H1 (cell line): ENCODE results near the gene YEATS2.

Source experiments
- EP300 ChIP-seq, 2 experiments: IDR thresholded peaks; 1 replicate in 1 of 2; 2 replicates in 1 of 2; pipeline ENCODE4 v1.6.1; 2011 to 2012; ENCODE audit warnings: low read depth in 2 of 2, low read length in 2 of 2, mild to moderate bottlenecking in 2 of 2, borderline replicate concordance in 1 of 2, inconsistent platforms in 1 of 2, moderate library complexity in 1 of 2
- EZH2 ChIP-seq: fragments of 200-600 bp; sonication (generic); IDR thresholded peaks from 2 replicates; pipeline ENCODE4 v1.7.1; 2012; ENCODE audit warnings: low read depth, mild to moderate bottlenecking, moderate library complexity, low read length, inconsistent platforms; ENCODE audit not compliant: severe bottlenecking
- TEAD4 ChIP-seq: IDR thresholded peaks from 2 replicates; pipeline ENCODE4 v1.6.1; 2012; ENCODE audit warnings: low read depth, low read length, inconsistent platforms, mixed read lengths

DNA sequence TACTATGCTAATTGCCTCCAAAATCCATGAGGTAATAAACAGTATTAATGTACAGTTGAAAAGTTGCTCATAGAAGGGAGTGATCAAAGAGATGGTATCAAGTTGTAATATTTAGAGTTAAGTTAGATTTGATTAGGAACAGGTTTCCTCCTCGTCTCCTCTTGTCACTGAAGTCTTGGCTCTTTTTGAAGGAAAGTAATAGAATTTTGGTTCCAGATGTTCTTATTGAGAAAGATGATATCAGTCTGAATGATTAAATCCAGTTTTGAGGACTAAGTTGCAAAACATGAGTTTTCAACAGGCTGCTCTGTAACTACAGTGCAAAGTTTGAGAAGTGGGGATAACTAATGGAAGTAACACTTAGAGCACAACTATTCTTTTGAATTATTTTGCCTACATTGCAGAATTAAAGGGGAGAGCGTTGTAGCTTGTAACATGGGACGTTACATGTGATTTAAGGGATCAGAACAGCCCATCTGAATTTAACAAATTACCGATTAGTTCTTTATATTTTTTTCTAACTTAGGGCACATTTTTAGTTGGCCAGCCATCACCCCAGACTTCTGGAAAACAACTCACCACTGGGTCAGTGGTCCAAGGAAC, 79.5 kb downstream of the YEATS2 start:
- TF ChIP-seq EP300 (IDR thresholded peaks at IDR 0.05; ENCODE audit: borderline replicate concordance in 1 of 2, low read depth in 2 of 2, low read length in 2 of 2): no peak
- TF ChIP-seq TEAD4: no peak
- no peak for TF ChIP-seq EZH2
